DMS153 treated with DMSO at 0.1 percent for 48 hours (cell line): ENCODE data around the gene STK31.
"Not testable (repeated sequence)": the region's sequence is repeated elsewhere in the genome, so short reads cannot be mapped to it uniquely, and the experiment has no call there.

Source experiments
- DNase-seq: peaks from one replicate; lab custom pipeline; 2025; ENCODE audit not compliant: unreplicated experiment; lab: John Stamatoyannopoulos, UW

The STK31 gene

GRCh38 chr7:23713285-23714149 is 3.5 kb downstream of the STK31 start:
- no peak for DNase-seq

GRCh38 chr7:23714150-23714464 is 4.1 kb downstream of the STK31 start:
- DNase-seq, result no peak

- no peak for DNase-seq
Observed at GRCh38 chr7:23714579-23714978, 4.6 kb downstream of the STK31 start.

- DNase-seq, result no peak
Observed at GRCh38 chr7:23715099-23715498, 5.1 kb downstream of the STK31 start.

- DNase-seq, result no peak
Observed at GRCh38 chr7:23717788-23718187, 7.8 kb downstream of the STK31 start.

GRCh38 chr7:23721456-23721855 is 11.4 kb downstream of the STK31 start:
- no peak for DNase-seq

GRCh38 chr7:23722587-23723216 is 12.7 kb downstream of the STK31 start:
- not testable (repeated sequence) for DNase-seq

- not testable (repeated sequence) for DNase-seq
Observed at GRCh38 chr7:23724113-23724512, 14.1 kb downstream of the STK31 start.

- no peak for DNase-seq
Observed at GRCh38 chr7:23742051-23742450, 32.0 kb downstream of the STK31 start.

GRCh38 chr7:23743226-23743625 is 33.2 kb downstream of the STK31 start:
- no peak for DNase-seq

GRCh38 chr7:23746629-23747028 is 36.6 kb downstream of the STK31 start:
- no peak for DNase-seq

GRCh38 chr7:23751852-23752251 is 41.8 kb downstream of the STK31 start:
- no peak for DNase-seq

GRCh38 chr7:23758839-23759238 is 48.8 kb downstream of the STK31 start:
- not testable (repeated sequence) for DNase-seq

GRCh38 chr7:23759671-23760391 is 49.8 kb downstream of the STK31 start:
- peak; percentile 89 for DNase-seq

- DNase-seq, result no peak
Observed at GRCh38 chr7:23765943-23766342, 55.9 kb downstream of the STK31 start.

- no peak for DNase-seq
Observed at GRCh38 chr7:23767514-23767913, 57.5 kb downstream of the STK31 start.

- no peak for DNase-seq
Observed at GRCh38 chr7:23768022-23768421, 58.0 kb downstream of the STK31 start.

- DNase-seq, result not testable (repeated sequence)
Observed at GRCh38 chr7:23779185-23779800, 69.3 kb downstream of the STK31 start.

GRCh38 chr7:23783115-23783514 is 73.1 kb downstream of the STK31 start:
- DNase-seq, result no peak

GRCh38 chr7:23787272-23787671 is 77.3 kb downstream of the STK31 start:
- DNase-seq, result no peak

- DNase-seq, result no peak
Observed at GRCh38 chr7:23788843-23789242, 78.8 kb downstream of the STK31 start.

GRCh38 chr7:23791721-23792120 is 81.7 kb downstream of the STK31 start:
- DNase-seq, result no peak
